Right lung (tissue), 5 donors: ENCODE results near the gene RBFOX2. TPM values are rescaled to one million over a fixed set of nuclear protein-coding genes. Genes with fewer than 3 reads are reported as not detected.
"Not testable (repeated sequence)": the region's sequence is repeated elsewhere in the genome, so short reads cannot be mapped to it uniquely, and the experiment has no call there.

ENCODE experiments used
- DNase-seq, 2 donors: peaks; one replicate each; pipeline ENCODE4 v3.0.0-alpha.2; 2013
- polyA plus RNA-seq, 5 donors: library from polyadenylated mRNA; unstranded; fragments of 120-200 nt; gene quantifications; one replicate each; pipeline versions ENCODE4 v1.2.1 to v1.2.3, GENCODE V29; 2013; ENCODE audit warnings: inconsistent platforms in 1 of 5, low replicate concordance in 1 of 5; ENCODE audit not compliant: insufficient read length in 5 of 5, insufficient read depth in 1 of 5

RBFOX2 gene
- polyA plus RNA-seq, 5 donors, result 121 to 167 (median 156) TPM

- peak; percentile 64 to 69 for DNase-seq
Observed at GRCh38 chr22:35835998-35836691, 192.5 kb downstream of the RBFOX2 start.

DNA sequence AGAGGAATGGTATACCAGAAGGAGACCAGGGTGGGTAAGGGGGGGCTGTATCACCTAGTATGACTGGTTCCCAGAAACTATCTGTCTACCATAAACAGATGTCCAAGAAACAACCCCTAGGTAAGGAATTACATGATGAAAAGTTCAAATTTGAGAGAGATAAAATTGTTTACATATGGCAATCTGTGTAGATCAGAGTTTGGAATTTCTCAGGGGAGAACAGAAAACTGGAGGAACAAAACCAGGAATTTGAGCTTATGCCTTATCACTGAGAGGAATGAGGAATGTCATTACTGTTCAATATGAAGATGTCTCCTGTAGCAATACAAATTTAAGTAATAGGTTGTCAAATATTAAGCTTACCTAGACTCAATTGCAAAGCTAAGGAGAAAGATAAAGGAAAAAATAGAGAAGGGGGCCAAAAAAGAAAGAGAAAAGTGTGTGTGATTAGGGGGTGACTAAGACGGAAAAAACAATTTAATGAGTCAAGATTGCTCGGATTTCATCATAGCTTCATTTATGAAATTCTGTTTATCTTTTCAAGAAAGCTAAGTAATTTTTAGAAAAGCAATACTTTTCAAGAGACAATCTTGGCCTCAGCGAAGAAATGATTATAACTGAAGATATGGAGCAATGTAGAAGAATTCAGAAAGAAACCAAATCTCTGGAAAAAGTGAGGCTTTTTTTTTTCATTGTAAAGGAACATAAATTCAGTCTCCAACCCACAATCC is 193.2 kb downstream of the RBFOX2 start:
- DNase-seq, result peak; percentile 48 to 56

DNA sequence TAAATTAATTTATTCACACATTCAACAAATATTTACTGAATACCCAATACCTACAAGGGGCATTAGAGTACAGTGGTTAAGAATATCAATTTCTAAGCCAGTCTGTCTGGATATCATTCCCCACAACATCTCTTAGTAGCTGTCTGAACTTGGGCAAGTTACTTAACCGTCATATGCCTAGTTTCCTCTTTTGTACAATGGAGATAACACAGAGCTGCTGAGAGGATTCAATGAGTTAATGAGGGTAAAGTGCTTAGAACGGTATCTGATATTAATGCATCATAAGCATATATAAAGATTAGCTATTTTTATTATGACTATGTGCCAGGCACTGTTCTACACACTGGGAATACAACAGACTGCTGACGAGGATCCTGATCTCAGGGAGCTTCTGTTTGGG is 194.6 kb downstream of the RBFOX2 start:
- DNase-seq, result no peak

DNA sequence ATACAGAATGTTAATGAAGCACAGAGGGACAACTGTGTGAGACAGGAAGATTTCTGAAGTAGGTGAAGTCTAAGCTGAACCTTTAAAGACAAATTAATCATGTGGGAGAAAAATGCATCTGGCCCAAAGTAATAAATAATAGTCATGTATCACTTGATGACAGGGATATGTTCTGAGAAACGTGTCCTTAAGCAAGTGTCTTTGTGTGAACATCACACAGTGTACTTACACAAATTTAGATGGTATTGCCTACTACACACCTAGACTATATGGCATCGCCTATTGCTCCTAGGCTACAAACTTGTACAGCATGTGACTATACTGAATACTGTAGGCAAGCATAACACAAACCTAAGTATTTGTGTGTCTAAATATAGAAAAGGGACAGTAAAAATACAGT is 198.3 kb downstream of the RBFOX2 start:
- no peak for DNase-seq

DNA sequence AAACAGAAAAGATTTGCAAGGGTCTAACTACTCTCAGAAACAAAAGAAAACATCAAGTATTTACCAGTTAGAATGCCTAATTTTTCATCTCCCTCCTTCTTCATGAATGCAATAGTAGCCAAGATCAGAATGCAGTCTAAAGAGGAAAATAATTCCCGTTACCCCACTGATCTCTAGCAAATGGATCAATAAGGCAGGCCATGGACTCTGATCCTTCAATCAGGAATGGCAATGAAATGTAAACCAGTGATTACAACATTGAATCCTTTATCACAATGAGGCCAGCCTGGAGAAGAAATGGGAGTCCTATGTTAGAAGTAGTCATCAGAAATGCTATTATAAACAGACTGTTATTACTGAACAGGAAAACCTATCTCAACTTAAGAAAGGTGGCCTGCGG is 204.4 kb downstream of the RBFOX2 start:
- no peak for DNase-seq

- DNase-seq, result no peak
Observed at GRCh38 chr22:35821654-35822053, 207.0 kb downstream of the RBFOX2 start.

DNA sequence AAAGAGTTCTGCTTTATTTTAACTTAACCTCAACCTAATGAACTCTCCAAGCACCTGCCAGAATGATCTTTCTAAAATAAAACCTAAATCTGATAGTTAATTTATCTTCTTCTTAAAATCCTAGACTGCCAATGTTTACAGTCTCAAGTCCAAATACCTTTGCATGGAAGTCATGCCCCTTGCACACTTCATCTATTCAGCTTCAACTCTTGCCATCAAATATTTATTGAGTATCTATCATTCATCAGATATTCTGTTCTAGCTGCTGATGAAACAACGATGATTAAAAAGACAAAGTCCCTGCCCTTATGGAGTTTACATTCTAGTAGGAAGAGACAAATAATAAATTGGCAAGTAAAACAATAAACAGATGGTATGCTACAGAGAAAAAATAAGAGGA is 209.2 kb downstream of the RBFOX2 start:
- DNase-seq, result no peak

DNA sequence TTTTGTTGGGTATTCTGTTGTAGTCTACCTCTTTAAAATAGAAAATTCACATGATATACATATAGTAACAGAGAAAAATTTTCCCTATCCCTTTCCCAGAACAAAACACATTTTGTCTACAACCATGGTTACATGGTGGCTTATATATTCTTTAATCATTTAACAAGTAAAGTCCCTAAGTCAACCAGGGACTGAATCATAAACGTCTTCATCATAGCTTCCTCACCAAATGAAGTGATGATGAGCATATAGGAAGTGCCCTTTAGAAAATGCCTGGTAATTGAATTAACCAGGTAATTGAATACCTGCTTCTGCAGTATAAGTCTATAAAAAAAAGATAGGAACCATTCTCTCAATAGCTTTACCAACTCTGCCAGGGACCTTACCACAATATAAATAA is 209.7 kb downstream of the RBFOX2 start:
- DNase-seq, result no peak

DNA sequence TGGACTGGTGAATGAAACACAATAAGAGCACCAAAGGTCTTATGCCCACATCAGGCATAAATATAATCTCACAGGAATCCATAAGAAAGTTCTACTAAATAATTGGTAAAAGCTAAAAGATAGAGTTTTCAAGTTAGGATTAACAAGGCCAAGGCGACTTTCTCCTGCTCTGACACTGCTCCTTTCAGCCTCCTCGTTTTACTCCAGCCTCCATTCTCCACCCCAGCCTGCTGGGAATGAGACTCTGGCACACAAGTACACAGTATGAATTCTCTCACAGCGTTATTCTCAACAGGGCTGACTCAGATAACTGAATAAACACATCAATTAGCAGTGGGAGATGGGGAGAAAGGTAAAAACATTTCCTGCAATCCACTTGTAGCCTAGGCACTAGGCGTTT is 216.0 kb downstream of the RBFOX2 start:
- no peak for DNase-seq

DNA sequence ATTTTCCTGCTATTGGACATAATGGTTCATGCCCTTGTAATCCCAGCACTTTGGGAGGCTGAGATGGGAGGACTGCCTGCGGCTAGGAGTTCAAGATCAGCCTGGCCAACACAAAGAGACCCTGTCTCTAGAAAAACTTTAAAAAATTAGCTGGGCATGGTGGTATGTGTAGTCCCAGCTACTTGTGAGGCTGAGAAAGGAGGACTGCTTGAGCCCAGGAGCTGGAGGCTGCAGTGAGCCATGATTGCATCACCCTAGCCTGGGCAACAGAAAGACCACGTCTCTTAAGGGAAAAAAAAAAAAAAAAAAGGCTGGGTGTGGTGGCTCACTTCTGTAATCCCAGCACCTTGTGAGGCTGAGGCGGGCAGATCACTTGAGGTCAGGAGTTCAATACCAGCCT is 217.0 kb downstream of the RBFOX2 start:
- DNase-seq, result no peak

DNA sequence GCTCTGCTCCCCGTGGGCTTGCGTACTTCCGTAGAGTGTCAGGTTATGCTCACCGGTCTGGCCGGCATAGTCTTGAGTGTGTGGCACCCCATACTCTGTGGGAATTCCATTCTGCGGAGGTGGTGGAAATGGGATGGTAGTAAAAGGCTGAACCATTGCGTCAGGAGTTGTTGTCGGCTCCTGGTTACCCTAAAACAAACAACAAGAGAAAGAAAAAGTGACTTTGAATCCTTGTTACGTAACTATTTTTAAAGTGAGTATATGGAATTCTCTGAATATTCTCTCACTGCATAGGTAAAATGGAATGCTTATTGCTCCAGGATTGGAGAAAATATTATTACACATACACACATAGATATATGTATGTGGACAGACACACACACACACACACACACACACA is 218.8 kb downstream of the RBFOX2 start:
- DNase-seq, result no peak

- DNase-seq, result no peak
Observed at GRCh38 chr22:35808377-35808776, 220.2 kb downstream of the RBFOX2 start.

- not testable (repeated sequence) for DNase-seq
Observed at GRCh38 chr22:35806668-35807067, 222.0 kb downstream of the RBFOX2 start.

DNA sequence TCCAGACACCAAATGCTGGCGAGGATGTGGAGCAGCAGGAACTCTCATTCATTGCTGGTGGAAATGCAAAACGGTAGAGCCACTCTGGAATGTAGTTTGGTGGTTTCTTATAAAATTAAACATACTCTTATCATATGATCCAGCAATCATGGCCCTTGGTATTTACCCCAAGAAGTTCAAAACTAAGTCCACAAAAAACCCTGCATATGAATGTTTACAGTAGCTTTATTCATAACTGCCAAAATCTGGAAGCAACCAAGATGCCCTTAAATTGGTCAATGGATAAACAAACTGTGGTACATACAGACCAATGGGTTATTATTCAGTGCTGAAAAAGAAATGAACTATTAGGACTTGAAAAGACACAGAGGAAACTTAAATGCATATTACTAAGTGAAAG is 223.2 kb downstream of the RBFOX2 start:
- no peak for DNase-seq

- no peak for DNase-seq
Observed at GRCh38 chr22:35804421-35804820, 224.2 kb downstream of the RBFOX2 start.

- no peak for DNase-seq
Observed at GRCh38 chr22:35802885-35803284, 225.7 kb downstream of the RBFOX2 start.

DNA sequence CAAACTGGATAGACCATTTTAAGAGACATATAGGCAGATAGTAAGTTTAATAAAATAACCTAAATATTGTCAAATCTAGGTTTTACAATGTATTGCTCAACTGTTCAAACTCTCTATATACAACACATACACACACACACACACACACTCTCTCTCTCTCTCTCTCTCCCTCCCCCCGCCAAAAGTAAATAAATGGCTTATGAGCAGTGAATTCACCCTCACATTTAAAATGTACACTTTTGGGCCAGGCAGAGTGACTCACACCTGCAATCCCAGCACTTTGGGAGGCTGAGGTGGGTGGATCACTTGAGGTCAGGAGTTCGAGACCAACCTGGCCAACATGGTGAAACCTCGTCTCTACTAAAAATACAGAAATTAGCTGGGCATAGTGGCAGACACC is 227.3 kb downstream of the RBFOX2 start:
- not testable (repeated sequence) for DNase-seq

GRCh38 chr22:35799150-35799549 is 229.5 kb downstream of the RBFOX2 start:
- no peak for DNase-seq

- no peak for DNase-seq
Observed at GRCh38 chr22:35797411-35797810, 231.2 kb downstream of the RBFOX2 start.

GRCh38 chr22:35795476-35795875 is 233.1 kb downstream of the RBFOX2 start:
- DNase-seq, result no peak

GRCh38 chr22:35792506-35792905 is 236.1 kb downstream of the RBFOX2 start:
- DNase-seq, result peak; percentile 14 to 23

DNA sequence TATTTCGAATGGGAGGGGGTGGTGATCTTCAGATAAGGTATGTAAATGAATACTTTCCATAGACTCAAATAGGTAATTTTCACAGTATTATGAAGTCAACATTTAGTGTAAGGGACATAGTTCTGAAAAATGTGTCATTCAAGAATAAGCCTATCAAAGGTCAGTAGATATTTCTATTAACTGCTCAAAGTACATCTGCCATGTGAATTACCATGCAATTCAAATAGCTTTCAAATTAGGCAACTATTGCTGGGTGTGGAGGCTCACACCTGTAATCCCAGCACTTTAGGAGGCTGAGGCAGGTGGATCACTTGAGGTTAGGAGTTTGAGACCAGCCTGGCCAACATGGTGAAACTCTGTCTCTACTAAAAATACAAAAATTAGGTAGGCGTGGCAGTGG is 236.8 kb downstream of the RBFOX2 start:
- not testable (repeated sequence) for DNase-seq

DNA sequence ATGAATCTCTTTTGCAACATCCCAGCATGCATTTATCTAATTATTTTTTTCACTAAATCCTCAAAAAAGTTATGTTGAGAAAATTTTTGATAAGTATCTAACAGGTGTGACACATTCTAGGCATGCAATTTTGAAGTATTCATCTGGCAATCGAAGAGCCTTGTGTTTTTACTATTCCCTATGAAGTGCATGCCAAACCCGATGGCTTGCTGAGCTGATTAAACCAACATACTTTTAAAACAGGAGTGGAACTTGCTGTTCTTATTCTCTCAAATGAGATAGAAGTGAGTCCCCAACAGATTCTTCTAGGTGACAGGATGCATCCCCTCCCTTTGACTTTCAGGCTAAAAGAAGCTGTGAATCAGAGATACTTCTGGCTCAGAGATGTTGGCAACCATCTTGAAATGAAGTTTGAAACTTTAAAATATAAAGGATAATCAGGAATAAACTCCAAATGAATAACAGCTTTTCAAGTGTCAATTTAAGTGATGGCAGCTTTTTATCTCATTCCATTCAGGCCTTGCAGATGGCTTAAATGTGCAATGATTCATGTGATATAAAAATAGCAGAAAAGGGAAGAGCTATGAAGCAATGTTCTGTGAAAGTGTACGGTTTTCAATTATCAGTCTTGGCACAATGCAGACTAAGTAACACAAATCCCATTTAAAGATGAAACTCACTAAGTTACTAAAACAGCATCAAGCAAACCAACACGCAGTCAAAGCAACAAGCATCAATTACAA is 243.3 kb downstream of the RBFOX2 start:
- DNase-seq, result no peak
